HG03108 (cell line): ENCODE measurements around the gene PRPF8.
"Not testable (repeated sequence)": the region's sequence is repeated elsewhere in the genome, so short reads cannot be mapped to it uniquely, and the experiment has no call there.

ENCODE experiments used
- ATAC-seq: cut with Tn5 transposase; IDR thresholded peaks from one replicate; pipeline ENCODE4 v1.9.1; 2021; ENCODE audit warnings: moderate library complexity; ENCODE audit not compliant: unreplicated experiment

Gene PRPF8

DNA sequence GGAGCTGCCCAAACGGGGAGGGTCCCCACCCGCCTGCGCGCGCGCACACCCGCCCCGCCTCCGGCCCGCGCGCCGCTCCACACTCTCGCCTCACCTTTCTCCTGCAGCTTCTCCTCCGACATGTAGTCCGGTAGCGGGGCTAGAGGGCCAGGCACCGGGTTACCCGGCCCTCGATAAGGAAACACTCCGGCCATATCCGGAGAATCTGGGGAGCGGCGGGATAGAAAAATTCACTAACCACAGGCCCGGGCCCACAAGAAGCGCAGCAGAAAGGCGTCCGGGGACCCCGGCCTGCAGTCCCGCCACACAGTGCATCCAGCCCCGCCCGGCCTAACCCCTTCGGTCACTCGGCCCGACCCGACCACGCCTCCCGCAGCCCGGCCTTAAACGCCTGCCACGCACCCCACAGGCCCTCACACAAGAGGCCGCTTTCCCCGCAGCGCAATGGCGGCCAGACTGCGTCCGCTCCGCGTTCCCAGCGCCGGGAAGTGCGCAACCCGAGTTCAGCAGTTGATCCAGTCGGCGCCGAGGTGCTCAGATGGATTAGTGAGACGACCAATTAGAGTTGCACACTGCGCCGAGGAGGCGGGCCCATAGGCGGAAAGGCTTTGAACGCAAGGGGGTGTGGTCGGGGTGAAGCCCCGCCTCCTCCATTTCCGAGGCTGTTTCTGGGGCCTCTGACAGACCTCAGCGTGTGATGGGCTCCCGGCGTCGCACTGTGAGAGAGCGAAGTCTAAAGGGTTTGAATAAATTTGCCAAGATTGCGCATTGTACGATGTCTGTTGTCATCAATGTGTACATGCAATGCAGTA lies at the start of gene PRPF8:
Gene PRPF8 (minus strand): TSS at position 490 of the 812 bp plus-strand sequence. CDS start 296 bp downstream, at position 194.
- ATAC-seq, result peak; percentile 99

DNA sequence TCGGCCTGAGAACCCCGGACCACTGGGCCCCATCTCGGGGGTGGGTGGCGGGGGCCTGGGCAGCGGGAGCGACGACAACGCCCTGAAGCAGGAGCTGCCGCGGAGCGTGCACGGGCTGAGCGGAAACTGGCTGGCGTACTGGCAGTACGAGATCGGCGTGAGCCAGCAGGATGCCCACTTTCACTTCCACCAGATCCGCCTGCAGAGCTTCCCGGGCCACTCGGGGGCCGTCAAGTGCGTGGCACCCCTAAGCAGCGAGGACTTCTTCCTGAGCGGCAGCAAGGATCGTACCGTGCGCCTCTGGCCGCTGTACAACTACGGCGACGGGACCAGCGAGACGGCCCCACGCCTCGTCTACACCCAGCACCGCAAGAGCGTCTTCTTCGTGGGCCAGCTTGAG lies 49.1 kb upstream of the PRPF8 start:
- no peak for ATAC-seq

DNA sequence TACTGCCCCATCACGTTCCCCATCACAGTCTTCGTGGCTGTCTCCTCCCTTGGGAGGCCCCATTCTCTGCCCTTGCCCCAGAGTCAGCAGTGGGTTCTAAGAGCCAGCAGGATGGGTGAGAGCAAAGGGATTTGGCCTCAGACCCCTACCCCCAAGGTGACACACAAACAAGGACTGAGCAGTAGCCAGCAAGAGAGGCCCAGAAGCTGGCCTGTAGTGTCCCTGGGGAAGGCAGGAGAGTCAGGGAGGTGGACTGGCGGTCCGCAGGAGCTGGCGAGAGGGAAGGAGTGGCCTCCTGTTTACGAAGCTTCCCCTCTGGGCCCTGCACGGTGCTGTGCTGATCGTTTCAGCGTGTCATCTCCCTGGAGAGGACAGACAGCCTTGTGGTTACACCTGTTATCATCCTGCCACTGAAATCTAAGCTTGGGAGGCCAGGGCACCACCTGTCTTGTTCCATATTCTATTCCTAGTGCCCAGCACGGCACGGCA lies 48.2 kb upstream of the PRPF8 start:
- ATAC-seq, result no peak

DNA sequence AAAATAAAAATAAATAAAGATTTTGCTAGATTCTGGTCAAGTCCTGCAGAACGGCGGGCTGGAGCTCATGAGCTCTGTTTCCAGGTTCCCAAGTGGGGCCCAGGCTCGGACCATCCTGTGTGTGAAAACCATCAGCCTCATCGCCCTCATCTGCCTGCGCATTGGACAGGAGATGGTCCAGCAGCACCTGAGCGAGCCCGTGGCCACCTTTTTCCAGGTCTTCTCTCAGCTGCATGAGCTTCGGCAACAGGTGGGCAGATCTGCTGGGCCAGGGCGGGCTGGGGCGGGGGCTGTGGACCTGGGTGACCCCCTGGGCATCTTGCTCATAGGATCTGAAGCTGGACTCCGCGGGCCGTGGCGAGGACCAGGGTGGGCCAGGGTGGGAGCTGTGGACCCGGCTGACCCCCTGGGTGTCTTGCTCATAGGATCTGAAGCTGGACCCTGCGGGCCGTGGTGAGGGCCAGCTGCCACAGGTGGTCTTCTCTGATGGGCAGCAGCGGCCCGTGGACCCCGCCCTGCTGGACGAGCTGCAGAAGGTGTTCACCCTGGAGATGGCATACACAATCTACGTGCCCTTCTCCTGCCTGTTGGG lies 47.7 kb upstream of the PRPF8 start:
- ATAC-seq, result no peak

DNA sequence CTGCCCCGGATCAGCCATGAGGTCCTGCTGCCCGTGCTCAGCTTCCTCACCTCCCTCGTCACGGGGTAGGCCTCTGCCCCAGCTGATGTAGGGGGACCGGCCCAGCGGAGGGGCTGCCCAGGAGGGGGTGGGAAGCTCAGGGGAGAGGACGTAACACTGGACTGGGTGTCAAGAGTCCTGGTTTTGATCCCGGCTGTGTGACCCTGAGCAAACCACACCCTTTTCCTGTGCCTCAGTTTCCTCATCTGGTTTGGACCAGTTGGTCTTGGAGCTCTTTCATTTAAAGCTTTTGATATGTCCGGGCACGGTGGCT lies 46.5 kb upstream of the PRPF8 start:
- no peak for ATAC-seq

DNA sequence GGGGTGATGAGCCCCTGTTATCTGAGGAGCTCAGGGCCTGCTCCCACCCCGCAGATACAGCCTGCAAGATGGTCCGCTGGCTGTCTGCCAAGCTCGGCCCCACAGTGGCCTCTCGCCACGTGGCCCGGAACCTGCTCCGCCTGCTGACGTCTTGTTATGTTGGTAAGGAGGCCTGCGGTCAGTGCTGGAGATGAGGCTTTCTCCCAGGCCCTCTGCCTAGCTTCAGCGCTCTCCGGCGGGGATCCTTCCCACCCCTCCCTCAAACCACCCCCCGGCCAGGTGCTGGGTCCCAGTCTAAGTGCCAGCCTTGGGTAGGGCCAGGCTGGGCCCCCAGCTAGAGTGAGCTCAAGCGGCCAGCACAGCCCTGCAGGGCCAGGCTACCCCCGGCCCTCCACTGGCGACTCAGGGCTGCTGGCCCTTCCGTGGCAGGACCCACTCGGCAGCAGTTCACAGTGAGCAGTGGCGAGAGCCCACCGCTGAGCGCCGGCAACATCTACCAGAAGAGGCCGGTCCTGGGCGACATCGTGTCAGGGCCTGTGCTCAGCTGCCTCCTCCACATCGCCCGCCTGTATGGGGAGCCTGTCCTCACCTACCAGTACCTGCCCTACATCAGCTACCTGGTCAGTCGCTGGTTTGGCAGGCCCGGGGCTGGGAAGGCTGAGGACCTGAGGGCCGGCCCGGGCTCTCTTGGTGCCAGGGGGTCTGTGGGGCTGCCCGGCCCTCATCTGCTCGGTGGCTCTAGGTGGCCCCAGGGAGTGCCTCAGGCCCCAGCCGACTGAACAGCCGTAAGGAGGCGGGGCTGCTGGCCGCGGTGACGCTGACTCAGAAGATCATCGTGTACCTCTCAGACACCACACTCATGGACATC lies 45.9 kb upstream of the PRPF8 start:
- ATAC-seq, result no peak

DNA sequence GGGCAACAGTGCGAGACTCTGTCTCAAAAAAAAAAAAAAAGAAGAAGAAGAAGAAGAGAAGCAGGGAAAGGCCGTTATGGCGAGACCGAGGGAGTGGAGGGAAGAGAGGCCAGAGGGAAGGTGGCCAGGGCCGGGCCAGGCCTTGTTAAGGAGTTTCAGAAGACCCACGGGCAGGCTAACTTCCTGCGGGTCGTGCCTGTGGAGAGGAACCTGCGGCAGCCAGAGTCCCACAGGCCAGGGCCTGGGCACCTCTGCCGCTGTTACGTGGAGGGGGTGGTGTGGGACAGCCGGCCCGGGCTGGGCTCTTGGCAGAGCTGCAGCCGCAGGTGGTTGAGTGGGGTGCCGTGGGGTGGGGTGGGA lies 45.3 kb upstream of the PRPF8 start:
- no peak for ATAC-seq

DNA sequence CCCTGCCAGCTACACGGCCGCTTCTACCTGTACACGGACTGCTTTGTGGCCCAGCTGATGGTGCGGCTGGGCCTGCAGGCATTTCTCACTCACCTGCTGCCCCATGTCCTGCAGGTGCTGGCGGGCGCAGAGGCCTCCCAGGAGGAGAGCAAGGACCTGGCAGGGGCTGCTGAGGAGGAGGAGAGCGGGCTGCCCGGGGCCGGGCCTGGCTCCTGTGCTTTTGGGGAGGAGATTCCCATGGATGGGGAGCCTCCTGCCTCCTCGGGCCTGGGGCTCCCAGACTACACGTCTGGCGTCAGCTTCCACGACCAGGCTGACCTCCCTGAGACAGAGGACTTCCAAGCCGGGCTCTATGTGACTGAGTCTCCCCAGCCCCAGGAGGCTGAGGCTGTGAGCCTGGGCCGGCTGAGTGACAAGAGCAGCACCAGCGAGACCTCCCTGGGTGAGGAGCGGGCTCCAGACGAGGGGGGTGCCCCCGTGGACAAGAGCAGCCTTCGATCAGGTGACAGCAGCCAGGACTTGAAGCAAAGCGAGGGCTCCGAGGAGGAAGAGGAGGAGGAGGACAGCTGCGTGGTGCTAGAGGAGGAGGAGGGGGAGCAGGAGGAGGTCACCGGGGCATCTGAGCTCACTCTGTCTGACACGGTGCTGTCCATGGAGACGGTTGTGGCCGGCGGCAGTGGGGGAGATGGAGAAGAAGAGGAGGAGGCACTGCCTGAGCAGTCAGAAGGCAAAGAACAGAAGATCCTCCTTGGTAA lies 43.4 kb upstream of the PRPF8 start:
- no peak for ATAC-seq

DNA sequence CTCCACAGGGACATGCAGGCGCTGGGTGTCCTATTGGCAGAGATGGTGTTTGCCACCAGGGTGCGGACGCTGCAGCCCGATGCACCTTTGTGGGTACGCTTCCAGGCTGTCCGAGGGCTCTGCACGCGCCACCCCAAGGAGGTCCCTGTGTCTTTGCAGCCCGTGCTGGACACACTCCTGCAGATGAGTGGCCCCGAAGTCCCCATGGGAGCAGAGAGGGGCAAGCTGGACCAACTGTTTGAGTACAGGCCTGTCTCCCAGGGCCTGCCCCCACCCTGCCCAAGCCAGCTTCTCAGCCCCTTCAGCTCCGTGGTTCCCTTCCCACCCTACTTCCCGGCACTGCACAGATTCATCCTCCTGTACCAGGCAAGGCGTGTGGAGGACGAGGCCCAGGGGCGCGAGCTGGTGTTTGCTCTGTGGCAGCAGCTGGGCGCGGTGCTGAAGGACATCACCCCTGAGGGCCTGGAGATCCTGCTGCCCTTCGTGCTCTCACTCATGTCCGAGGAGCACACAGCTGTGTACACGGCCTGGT lies 42.7 kb upstream of the PRPF8 start:
- no peak for ATAC-seq

DNA sequence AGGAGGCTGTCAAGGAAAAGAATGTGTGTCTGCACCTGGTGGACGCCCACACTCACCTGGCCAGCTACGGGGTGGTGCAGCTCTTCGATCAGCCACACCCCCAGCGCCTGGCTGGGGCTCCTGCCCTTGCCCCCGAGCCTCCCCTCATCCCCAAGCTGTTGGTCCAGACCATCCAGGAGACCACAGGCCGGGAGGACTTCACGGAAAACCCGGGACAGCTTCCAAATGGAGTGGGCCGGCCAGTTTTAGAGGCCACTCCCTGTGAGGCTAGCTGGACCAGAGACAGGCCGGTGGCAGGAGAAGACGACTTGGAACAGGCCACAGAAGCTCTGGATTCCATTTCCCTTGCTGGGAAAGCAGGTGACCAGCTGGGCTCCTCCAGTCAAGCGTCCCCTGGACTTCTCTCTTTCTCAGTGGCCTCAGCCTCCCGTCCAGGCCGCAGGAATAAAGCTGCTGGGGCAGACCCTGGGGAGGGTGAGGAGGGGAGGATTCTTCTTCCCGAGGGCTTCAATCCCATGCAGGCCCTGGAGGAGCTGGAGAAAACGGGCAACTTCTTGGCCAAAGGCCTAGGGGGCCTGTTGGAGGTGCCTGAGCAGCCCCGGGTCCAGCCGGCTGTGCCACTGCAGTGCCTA lies 42.1 kb upstream of the PRPF8 start:
- no peak for ATAC-seq

DNA sequence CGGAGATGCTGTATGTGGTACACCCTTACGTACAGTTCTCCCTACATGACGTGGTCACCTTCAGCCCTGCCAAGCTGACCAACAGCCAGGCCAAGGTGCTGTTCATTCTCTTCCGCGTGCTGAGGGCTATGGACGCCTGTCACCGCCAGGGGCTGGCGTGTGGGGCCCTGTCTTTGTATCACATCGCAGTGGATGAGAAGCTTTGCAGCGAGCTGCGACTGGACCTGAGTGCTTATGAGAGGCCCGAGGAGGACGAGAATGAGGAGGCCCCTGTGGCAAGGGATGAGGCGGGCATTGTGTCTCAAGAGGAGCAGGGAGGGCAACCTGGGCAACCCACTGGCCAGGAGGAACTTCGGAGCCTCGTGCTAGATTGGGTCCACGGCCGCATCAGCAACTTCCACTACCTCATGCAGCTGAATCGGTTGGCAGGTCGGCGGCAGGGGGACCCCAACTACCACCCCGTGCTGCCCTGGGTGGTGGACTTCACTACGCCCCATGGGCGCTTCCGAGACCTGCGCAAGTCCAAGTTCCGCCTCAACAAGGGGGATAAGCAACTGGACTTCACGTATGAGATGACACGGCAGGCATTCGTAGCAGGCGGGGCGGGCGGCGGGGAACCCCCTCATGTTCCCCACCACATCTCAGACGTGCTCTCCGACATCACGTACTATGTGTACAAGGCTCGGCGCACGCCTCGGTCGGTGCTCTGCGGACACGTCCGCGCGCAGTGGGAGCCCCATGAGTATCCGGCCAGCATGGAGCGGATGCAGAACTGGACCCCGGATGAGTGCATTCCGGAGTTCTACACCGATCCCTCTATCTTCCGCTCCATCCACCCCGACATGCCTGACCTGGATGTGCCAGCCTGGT lies 41.2 kb upstream of the PRPF8 start:
- no peak for ATAC-seq

DNA sequence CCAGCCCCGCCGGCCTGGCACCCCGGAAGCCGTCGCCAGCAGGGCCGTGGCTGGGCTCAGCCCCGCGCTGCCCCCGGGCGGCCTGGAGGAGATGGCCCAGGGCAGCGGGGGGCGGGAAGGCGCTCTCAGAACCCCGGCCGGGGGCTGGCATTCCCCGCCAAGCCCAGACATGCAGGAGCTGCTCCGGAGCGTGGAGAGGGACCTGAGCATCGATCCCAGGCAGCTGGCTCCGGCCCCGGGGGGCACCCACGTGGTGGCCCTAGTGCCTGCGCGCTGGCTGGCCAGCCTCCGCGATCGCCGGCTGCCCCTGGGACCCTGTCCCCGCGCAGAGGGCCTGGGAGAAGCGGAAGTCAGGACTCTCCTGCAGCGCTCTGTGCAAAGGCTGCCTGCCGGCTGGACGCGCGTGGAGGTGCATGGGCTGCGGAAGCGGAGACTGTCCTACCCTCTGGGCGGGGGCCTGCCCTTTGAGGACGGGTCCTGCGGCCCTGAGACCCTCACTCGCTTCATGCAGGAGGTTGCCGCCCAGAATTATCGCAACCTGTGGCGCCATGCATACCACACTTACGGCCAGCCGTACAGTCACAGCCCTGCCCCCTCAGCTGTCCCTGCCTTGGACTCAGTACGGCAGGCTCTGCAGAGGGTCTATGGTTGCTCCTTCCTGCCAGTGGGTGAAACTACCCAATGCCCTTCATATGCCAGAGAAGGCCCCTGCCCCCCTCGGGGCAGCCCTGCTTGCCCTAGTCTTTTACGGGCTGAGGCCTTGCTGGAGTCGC lies 40.4 kb upstream of the PRPF8 start:
- ATAC-seq, result peak; percentile 19

DNA sequence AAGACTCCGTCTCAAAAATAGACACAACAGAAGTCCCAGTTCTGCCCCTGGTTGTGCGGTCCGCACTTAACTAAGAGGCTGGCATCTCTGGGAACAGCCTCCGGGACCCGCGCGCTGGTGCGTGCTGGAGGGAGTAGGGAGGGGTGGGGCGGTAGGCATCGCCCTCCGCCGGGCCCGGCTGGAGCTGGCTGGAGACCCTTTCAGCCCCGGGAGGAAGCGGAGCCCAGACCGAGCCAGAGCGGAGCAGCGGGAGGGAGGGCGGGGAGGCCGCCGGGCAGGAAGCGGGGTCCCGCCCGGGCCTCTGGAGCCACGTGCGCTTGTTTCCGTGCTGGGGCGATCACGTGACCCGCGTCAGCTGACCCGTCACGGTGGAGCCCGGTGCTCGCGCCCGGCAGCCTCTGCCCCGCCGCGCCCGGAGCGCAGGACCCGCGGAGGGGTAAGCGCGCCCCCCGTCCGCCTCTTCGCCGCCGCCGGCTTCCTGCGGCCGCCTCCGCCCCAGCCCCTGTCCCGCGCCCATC lies 39.7 kb upstream of the PRPF8 start, which contains the start of gene WDR81:
Gene WDR81 (plus strand): TSS at position 354 of the 518 bp plus-strand sequence. CDS start 256 bp downstream, outside the sequence.
- peak; percentile 51 for ATAC-seq

DNA sequence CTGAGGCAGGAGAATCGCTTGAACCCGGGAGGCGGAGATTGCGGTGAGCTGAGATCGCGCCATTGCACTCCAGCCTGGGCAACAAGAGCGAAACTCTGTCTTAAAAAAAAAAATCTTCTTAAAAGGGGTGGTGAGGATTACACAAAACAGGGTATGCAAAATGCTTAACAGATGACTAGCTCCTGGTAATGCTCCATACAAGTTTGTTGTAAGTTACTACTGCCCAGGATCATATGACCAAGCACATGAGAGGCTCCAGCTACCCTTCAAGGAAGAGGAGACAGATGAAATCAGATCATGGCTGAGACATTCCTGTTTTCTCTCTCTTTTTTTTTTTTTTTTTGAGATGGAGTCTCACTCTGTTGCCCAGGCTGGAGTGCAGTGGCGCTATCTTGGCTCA lies 37.4 kb upstream of the PRPF8 start:
- ATAC-seq, result not testable (repeated sequence)

DNA sequence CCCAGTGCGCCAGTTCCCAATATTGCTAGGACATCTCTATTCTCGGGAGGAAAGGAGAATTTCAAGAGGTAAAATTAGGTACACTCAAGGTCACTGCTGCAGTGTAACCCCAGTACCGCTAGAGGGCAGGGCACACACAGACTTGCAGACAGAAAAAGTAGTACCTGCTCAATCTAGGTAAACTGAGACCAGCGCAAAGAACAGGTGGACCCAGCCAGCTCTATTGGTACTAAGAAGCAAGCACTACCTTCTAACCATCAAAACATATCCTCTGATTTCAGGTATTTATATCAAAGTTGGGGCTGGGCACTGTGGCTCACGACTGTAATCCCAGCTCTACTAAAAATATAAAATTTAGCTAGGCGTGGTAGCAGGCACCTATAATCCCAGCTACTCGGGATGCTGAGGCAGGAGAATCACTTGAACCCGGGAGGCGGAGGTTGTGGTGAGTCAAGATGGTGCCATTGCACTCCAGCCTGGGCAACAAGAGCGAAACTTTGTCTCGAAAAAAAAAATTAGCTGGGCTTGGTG lies 36.3 kb upstream of the PRPF8 start:
- ATAC-seq, result no peak

DNA sequence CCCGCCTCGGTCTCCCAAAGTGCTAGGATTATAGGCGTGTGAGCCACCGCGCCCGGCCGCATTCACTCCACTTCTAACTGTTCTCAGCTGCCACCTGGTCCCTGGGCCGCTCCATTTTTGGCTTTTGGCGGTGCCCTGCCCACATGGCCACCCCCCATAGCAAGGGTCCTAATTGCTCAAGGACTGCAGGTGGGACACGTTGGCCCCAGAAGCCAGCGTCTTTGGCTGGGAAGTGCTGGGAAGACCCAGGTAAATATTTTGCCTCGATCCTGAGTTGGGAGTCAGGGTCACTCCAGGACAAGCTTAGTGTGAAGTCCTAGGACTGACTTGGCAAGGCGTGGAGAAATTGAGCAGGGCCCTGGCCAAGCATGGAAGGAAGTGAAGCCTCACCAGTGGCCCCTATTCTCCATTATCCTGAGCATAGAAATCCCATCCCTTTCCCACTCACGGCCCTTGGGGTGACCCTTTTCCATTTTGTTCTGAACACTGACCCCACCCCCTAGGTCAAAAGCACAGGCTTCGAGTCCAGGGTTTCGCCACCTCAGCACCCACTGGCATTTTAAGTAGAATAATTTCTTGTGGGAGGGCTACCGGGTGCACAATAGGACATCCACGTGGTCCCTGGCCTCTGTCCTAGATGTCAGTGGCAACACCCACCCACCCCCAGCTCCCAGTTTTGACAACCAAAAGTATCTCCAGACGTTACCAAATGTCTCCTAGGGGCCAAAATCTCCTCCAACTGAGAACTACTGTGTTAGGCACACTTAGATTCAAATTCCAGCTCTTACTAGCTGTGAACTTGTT lies 33.9 kb upstream of the PRPF8 start:
- ATAC-seq, result no peak
